LNCaP clone FGC (cell line): ENCODE results near the gene TLE5.

ENCODE experiments used
- DNase-seq: peaks from one replicate; pipeline ENCODE4 v3.0.0-alpha.2; 2011; ENCODE audit warnings: low read depth
- H3K4me3 ChIP-seq: 2 replicates; pipeline ENCODE4 v1.5.1; 2011; ENCODE audit warnings: mild to moderate bottlenecking, low read depth, low read length, control low read depth
- TF ChIP-seq, protein P1 (sequence below): IDR thresholded peaks from 2 replicates; pipeline ENCODE4 v1.5.1; 2012; ENCODE audit warnings: mild to moderate bottlenecking; ENCODE audit not compliant: control insufficient read depth, insufficient read depth; ENCODE audit errors: extremely low read depth

The TLE5 gene

DNA sequence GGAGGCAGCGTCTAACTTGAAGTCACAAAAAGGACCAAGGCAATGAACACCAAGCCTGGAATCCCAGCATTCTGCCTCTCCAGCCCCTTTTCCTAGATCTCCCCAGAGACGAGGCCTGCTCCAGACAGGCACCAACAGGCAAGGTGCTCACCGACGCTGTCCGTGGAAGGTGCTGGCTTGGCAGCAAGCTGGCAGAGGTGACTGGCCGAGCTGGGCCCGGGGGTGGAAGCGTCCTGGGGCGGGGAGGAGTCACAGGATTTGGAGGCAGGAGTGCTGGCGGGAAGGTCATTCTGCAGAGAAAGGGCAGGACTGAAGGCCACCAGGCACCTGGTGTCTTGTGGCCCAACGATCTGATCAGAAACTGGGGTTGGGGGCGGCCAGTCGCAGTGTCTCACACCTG, 51.4 kb downstream of the TLE5 start:
- TF ChIP-seq, protein P1, sequence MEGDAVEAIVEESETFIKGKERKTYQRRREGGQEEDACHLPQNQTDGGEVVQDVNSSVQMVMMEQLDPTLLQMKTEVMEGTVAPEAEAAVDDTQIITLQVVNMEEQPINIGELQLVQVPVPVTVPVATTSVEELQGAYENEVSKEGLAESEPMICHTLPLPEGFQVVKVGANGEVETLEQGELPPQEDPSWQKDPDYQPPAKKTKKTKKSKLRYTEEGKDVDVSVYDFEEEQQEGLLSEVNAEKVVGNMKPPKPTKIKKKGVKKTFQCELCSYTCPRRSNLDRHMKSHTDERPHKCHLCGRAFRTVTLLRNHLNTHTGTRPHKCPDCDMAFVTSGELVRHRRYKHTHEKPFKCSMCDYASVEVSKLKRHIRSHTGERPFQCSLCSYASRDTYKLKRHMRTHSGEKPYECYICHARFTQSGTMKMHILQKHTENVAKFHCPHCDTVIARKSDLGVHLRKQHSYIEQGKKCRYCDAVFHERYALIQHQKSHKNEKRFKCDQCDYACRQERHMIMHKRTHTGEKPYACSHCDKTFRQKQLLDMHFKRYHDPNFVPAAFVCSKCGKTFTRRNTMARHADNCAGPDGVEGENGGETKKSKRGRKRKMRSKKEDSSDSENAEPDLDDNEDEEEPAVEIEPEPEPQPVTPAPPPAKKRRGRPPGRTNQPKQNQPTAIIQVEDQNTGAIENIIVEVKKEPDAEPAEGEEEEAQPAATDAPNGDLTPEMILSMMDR, result no peak
- DNase-seq, result no peak
- no peak overlapping the region for H3K4me3 ChIP-seq

DNA sequence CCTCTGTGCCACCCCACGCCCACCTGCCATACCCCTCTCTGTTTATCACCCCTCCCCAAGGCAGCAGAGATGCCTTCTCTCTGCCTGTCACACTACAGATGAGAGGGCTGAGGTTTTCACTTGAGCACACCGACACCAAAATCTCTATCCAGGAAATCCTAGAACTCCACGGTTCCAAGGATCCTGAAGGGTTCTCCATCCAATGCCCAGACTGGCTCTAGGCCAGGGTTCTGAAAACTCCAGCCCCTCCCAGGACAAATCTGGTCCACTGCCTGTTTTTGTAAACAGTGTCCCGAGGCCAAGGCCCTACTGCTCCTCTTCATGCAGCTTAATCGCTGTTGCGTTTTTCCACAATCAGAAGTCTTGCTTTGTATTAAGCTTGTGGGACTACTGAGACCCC, 53.3 kb downstream of the TLE5 start:
- H3K4me3 ChIP-seq, result no peak overlapping the region
- DNase-seq, result no peak
- TF ChIP-seq, protein P1, result no peak

DNA sequence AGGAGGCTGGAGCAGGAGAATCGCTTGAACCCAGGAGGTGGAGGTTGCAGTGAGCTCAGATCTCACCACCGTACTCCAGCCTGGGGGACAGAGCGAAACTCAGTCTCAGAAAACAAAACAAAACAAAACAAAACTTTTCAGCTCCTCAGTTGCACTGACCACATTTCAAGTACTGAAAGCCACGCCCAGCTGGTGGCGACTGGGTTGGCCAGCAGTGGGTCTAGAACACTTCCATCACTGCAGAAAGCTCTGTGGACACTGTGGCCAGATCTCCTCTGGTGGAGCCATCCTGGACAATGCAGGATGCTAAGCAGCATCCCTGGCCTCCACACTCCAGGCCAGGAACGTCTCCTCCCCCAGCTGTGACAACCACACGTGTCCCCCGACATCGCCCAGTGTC, 54.3 kb downstream of the TLE5 start:
- TF ChIP-seq, protein P1, result no peak
- H3K4me3 ChIP-seq, result no peak overlapping the region
- no peak for DNase-seq

DNA sequence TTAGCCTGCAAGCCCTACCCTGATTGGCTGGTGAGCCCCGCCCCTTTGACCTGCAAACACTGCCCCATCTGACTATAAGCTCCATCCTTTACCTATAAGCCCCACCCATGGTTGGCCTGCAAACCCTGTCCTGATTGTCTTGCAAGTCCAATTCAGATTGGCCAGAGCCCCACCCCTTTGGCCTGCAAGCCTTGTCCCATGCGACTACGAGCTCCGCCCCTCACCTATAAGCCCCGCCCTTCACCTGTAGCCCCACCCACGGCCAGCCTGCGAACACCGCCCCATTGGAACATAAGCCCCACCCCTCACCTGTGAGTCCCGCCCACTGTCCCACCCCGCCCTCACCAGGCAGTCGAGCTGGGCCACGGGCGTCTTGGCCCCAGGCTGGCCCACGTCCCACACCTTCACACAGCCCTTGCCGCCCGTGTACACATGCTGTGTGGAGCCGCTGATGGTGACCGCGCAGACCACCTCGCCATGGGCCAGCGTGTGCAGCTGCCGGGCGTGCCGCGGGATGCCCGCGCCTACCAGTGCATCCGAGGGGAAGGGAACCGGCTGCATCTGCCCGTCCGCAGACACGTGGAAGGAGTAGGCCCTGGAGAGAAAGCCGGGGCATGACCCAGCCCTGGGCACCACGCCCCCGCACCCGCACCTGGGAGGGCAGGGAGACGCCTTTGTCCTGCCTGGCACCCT, 56.1 kb downstream of the TLE5 start:
- peak; percentile 22 for DNase-seq
- H3K4me3 ChIP-seq, result no peak overlapping the region
- TF ChIP-seq, protein P1, result no peak

DNA sequence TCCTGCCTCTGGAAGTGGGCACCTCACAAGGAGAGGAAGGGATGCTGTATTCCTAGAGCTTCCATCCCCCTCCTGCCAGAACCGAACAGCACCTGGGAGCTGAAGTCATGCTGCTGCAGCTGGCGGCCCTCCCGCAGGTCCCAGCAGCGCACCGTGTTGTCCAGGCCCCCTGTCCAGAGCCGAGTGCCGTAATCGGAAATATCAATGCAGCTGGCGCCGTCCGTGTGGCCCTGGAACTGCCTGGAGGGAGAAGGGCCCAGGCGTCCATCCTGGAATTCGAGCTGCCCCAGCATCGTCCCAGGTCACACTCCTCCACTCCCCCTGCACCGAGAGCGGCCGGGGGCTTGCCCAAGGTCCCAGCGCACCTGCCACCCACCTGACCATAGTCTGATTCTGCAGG, 57.0 kb downstream of the TLE5 start:
- TF ChIP-seq, protein P1, result no peak
- H3K4me3 ChIP-seq, result no peak overlapping the region
- no peak for DNase-seq

DNA sequence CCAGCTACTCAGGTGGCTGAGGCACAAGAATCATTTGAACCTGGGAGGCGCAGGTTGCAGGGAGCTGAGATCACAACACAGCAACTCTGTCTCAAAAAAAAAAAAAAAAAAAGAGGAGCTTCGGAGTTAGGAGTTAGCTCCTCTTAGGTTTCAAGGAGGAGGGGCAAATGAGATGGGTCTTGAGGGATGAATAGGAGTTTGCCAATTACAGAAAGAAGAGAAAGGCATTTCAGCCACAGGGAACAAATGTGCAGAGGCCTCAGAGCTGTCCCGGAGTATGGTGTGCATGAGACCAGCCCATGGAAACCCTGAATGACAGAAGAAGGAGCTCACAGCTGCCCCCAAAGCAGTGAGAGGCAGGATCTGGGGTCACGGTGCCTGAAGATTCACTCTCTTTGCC, 57.8 kb downstream of the TLE5 start:
- H3K4me3 ChIP-seq, result no peak overlapping the region
- TF ChIP-seq, protein P1, result no peak
- no peak for DNase-seq

DNA sequence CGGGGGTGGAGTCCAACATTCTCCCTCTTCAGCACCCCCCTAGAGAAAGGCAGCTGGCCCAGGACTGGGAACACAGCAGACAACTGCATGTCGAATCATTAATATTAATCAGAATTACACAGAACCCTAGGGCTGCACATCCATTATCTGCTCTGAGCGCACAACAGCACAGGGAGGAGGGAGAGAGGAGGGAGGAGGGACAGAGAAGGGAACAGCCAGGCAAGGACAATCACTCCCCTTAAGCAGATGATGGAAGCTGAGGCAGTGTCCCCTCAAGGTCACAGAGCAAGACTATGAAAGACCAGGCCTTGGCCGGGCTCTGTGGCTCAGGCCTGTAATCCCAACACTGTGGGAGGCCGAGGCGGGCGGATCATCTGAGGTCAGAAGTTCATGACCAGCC, 59.2 kb downstream of the TLE5 start:
- TF ChIP-seq, protein P1, result no peak
- no peak overlapping the region for H3K4me3 ChIP-seq
- no peak for DNase-seq
